A549 treated with AZD9567 at 1 μM for 4 hours (cell line): ENCODE results near the gene HACD2. TPM values are rescaled to one million over a fixed set of nuclear protein-coding genes. Genes with fewer than 3 reads are reported as not detected.

ENCODE experiments used
- total RNA-seq: library from RNA; stranded (reverse); fragments of 200-300 nt; extraction: Qiagen RNA extraction; gene quantifications from 5 replicates; pipeline ENCODE4 v1.2.3, GENCODE V29; 2022; ENCODE audit not compliant: insufficient read depth

HACD2 gene
- total RNA-seq, result 29.4 to 45.0 TPM (median 34.6 TPM) in 5 replicates

GRCh38 chr3:123584988-123585937 lies at the start of gene HACD2:
TSS of gene HACD2 (minus strand) at chr3:123585053. CDS start at chr3:123585027, 26 bp downstream.

DNA sequence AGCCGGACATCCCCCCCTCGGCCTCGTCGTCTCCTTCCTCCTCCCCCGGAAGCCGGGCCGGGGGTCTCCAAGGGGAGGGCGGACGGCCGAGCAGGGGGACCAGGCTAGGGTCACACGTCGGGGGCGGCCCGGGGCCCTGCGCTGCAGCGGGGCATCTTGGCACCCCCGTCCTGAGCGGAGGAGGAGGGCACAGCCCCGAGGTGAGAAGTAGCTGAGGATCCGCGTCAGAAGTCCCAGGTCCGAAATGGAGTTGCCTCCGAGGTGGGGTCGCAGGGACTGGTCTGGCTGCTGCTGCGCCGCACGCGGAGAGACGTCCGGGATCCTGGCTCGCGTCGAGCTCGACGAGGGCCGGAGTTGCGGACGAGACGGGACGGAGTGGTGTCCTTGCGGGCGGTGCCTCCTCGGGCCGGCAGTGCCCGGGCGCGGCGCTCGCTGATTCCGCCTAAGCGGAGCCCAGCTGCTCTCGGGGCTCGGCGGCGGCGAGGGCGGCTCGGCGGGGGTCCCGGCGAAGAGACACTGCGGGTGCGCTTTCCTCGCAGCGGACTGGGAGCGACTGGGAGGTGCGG lies 136.2 kb downstream of the HACD2 start, which contains the start of gene ADCY5:
Gene ADCY5 (minus strand): TSS at position 555 of the 566 bp plus-strand sequence. CDS start 545 bp downstream, at position 10.

Other genes starting within 250 kb of the HACD2 start
- gene ADCY5, start 136.0 kb downstream of the HACD2 start, total RNA-seq, result 0.26 to 1.6 TPM (median 0.36 TPM) in 5 replicates